GM19035 (cell line): ENCODE data around the gene STUM.
"Not testable (repeated sequence)": the region's sequence is repeated elsewhere in the genome, so short reads cannot be mapped to it uniquely, and the experiment has no call there.

Experiments
- ATAC-seq: cut with Tn5 transposase; IDR thresholded peaks from one replicate; pipeline ENCODE4 v1.9.1; 2021; ENCODE audit not compliant: unreplicated experiment

Gene STUM, protein sequence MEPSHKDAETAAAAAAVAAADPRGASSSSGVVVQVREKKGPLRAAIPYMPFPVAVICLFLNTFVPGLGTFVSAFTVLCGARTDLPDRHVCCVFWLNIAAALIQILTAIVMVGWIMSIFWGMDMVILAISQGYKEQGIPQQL

GRCh38 chr1:226548256-226549093 is at the start of gene STUM:
STUM (plus strand) TSS chr1:226548764; CDS start chr1:226548905, 141 bp downstream.
- ATAC-seq, result no peak

DNA sequence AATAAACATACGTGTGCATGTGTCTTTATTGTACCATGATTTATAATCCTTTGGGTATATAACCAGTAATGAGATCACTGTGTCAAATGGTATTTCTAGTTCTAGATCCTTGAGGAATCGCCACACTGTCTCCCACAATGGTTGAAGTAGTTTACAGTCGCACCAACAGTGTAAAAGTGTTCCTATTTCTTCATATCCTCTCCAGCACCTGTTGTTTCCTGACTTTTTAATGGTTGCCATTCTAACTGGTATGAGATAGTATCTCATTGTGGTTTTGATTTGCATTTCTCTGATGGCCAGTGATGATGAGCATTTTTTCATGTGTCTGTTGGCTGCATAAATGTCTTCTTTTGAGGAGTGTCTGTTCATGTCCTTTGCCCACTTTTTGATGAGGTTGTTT is 48.9 kb upstream of the STUM start:
- ATAC-seq, result not testable (repeated sequence)

GRCh38 chr1:226506021-226506420 is 42.5 kb upstream of the STUM start:
- ATAC-seq, result no peak

GRCh38 chr1:226506921-226507320 is 41.6 kb upstream of the STUM start:
- no peak for ATAC-seq

GRCh38 chr1:226510453-226510852 is 38.1 kb upstream of the STUM start:
- no peak for ATAC-seq

DNA sequence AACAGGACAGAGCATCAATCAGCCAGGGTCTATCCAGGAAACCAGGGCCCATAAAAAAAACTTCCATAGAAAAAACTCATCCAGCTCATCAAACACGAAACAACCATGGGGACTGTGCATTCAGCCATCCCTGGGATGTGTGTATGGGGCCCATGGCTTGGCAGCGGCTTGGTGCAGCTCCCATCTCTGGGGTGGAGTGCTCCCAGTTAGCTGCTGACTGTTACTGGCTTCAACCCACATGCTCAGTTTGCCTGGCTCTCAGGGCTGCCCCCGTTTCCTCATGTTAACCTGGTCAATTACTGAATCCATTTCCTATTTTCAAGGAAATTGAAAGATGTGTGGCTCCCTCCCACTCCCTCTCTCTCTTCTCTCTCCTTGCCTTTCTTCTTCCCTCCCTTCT is 37.3 kb upstream of the STUM start:
- ATAC-seq, result no peak

DNA sequence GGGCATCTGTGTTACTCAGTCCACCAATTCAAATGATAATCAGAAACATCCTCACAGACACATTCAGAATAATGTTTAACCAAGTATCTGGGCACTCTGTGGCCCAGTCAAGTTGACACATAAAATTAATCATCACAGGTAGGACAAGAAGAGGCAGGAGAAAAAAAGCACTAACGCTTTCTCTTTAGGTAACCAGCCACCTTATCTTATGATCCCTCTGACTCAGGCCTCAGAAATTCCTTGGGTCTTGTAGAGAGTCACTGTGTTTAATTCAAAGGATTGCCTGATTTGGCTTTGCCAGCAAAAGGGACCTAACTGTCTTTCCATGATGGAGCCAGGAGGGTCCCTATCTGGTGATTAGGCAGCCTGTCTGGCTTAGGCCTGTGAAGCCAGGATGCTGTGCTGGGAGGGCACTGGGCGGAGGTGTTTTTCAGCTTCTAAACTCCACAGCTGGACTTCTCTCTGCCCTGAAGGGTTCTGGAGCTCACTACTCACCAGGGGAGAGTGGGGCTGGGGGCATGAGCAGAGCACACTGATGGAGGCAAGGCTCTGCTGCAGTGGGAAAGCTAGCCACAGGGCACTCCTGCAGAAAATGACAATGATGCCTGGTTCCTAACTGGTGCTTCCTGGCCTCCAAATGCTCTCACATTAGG is 36.4 kb upstream of the STUM start:
- ATAC-seq, result no peak

- no peak for ATAC-seq
Observed at GRCh38 chr1:226518375-226518774, 30.2 kb upstream of the STUM start.

DNA sequence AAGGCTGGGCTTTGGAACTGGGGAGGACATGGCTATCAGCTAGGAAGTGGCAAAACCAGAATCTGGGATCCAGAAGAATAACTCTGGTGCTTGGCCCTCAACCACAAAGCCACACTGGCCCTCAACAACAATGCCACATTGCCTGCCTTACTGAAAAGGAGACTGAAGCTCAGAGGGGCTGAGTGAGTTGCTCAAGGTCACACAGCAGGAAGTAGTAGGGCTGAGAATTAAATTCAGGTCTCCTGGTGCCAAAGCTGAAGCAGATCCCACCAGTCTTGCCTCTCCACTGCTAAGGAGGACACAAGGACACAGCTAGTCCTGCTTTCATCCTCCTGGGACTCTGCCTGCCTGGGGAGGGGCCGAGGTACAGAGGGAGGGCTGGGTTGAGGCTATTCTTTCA is 29.4 kb upstream of the STUM start:
- ATAC-seq, result no peak

DNA sequence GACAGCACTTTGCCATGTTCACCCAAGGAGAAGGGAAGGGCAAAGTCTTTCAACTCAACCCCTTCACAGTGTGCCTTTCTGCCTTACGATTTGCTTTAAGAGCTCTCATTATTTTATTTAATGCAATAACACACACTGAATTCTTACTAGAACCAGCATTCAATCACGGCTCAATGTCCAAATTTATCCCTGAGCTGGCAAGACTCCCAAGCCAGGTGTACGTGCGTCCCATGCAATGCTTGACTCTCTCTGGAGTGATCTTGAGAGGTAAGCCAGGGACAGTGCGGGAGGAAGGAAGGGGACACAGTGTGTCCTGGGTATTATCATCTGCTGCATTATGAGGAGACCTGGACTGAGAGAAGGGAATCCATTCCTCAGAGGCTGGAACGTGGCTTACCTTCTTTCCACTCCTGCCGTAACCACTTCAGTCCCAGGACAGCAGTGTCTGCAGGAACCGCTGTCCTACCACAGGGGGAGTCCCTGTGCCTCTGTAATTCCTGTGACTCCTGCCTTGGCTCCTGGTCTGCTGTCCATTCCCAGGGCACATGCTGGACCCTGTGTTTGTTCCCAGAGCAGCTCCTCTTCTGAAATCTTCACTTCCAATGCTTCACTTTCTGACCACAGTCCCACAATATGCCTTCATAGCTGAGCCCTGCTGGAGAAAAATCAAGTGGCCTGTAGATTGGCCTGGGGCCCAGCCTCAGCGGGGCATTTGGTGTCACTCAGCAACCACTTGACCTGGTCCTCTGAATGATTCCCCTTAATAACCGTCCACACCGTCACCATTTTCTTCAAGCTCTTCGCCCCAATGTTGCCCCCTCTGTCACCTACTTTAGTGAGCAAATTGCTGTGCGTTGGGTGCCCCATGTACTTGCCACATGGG is 28.6 kb upstream of the STUM start:
- no peak for ATAC-seq

- ATAC-seq, result no peak
Observed at GRCh38 chr1:226520640-226521355, 27.8 kb upstream of the STUM start.

GRCh38 chr1:226523646-226524406 is 24.7 kb upstream of the STUM start:
- ATAC-seq, result no peak

DNA sequence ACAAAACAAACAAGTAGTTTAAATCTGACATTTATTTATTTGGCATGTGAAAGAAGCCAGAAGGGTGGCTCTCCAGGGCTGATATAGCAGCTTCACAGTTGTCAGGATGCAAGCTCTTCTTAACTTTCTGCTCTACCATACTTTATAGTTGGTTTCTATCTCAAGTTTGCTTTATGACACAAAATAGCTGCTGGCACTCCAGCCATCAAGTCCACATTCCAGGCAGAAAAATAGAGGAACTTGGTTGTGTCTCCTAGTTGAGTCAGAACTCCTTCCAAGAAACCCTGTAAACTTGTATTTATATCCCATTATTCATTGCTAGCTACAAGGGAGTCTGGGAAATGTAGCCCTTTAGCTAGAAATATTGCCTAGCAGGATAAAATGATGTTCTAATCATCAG is 24.0 kb upstream of the STUM start:
- ATAC-seq, result no peak

DNA sequence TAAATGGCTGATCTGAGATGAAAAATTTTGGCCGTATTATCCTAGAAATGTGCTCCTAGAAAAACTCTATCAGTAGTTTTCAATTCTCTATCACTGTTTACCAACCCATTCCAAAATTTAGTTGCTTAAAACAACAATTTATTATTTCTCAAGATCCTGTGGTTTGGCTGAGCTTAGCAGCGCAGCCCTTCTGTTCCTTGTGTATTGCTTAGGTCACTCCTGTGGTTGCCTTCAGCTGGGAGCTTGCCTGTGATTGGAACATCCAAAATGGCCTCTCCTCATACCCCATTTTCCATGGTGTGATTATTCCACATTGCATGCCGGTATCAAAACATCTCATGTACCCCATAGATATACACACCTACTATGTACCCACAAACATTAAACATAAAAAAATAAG is 22.8 kb upstream of the STUM start:
- no peak for ATAC-seq

- ATAC-seq, result no peak
Observed at GRCh38 chr1:226526801-226527595, 21.6 kb upstream of the STUM start.

GRCh38 chr1:226529891-226530290 is 18.7 kb upstream of the STUM start:
- no peak for ATAC-seq

DNA sequence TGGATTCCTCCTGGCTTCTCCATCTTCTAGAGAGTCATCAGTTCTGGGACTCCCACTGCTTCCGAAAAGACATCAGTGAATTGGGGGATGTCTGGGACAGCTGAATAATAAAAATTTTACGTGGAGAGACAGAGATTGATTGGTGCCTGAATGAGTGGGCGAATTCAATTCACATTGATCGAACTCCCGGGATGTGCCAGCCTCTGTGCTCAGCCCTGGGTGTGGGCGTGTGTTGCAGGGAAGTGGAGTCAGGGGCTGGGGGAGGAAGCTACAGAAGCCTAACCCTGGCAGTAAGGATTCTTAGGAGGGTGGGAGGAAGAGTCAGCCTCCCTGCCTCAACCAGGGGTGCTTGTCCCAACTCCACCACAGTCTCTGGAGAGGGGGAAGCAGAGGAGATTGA is 18.0 kb upstream of the STUM start:
- ATAC-seq, result no peak

- no peak for ATAC-seq
Observed at GRCh38 chr1:226531360-226532093, 17.0 kb upstream of the STUM start.
